Hepatocyte (in vitro differentiated cells): Measurements from ENCODE around the gene SVIL. TPM values are rescaled to one million over a fixed set of nuclear protein-coding genes. Genes with fewer than 3 reads are reported as not detected.

Experiments used
- DNase-seq: peaks from one replicate; pipeline ENCODE4 v3.0.0-alpha.2; 2016; ENCODE audit warnings: low spot score
- H2AFZ ChIP-seq: fragments of 200-600 bp; sonication (generic); 2 replicates; pipeline ENCODE4 v1.6.0; 2016; ENCODE audit warnings: antibody characterized with exemption, mild to moderate bottlenecking
- H3K27ac ChIP-seq: fragments of 200-600 bp; sonication (generic); 2 replicates; pipeline ENCODE4 v1.5.1; 2016; ENCODE audit warnings: mild to moderate bottlenecking
- H3K27me3 ChIP-seq: fragments of 200-600 bp; sonication (generic); 2 replicates; pipeline ENCODE4 v1.6.1; 2016
- H3K36me3 ChIP-seq: fragments of 200-600 bp; sonication (generic); replicated peaks from 2 replicates; pipeline ENCODE4 v1.5.1; 2016; ENCODE audit warnings: low read depth; ENCODE audit not compliant: insufficient read depth
- H3K4me1 ChIP-seq: fragments of 200-600 bp; sonication (generic); 2 replicates; pipeline ENCODE4 v1.5.1; 2016; ENCODE audit warnings: mild to moderate bottlenecking, moderate library complexity; ENCODE audit not compliant: insufficient read depth
- H3K4me2 ChIP-seq: fragments of 200-600 bp; sonication (generic); 2 replicates; pipeline ENCODE4 v1.6.0; 2016
- H3K4me3 ChIP-seq: fragments of 200-600 bp; sonication (generic); 2 replicates; pipeline ENCODE4 v1.5.1; 2016; ENCODE audit warnings: mild to moderate bottlenecking
- H3K79me2 ChIP-seq: fragments of 200-600 bp; sonication (generic); 2 replicates; pipeline ENCODE4 v1.6.0; 2017; ENCODE audit warnings: mild to moderate bottlenecking
- H3K9me2 ChIP-seq: fragments of 200-600 bp; sonication (generic); replicated peaks from 2 replicates; pipeline ENCODE4 v1.6.0; 2017; ENCODE audit warnings: mild to moderate bottlenecking; ENCODE audit not compliant: insufficient read depth
- H3K9me3 ChIP-seq: fragments of 200-600 bp; sonication (generic); 2 replicates; pipeline ENCODE4 v1.5.1; 2016; ENCODE audit warnings: low read depth, mild to moderate bottlenecking
- H4K20me1 ChIP-seq: fragments of 200-600 bp; sonication (generic); 2 replicates; pipeline ENCODE4 v1.6.0; 2016; ENCODE audit warnings: mild to moderate bottlenecking; ENCODE audit not compliant: insufficient read depth, poor library complexity, severe bottlenecking
- EZH2 ChIP-seq: fragments of 200-600 bp; sonication (generic); IDR thresholded peaks from 2 replicates; pipeline ENCODE4 v1.6.1; 2016; ENCODE audit warnings: antibody characterized with exemption, mild to moderate bottlenecking, borderline replicate concordance
- EZH2phosphoT487 ChIP-seq: fragments of 200-600 bp; sonication (generic); IDR thresholded peaks from one replicate; pipeline ENCODE4 v1.6.1; 2018; ENCODE audit warnings: antibody characterized with exemption, mild to moderate bottlenecking, low read depth, moderate library complexity; ENCODE audit not compliant: unreplicated experiment, severe bottlenecking
- WGBS: methylation state at CpG from one replicate; pipeline ENCODE4 v1.1.6; 2016; ENCODE audit warnings: low lambda C conversion rate; ENCODE audit errors: missing lambda C conversion rate; 5-methylcytosine and 5-hydroxymethylcytosine counted together
- polyA plus RNA-seq: library from polyadenylated mRNA; unstranded; fragments of >200 nt; fragmentation: Nextera tagmentation; extraction: Ambion mirVana; gene quantifications from 2 replicates; pipeline ENCODE4 v1.2.1, GENCODE V29; 2016
- total RNA-seq: library from RNA; depleted of rRNA; stranded (reverse); fragments of >200 nt; gene quantifications from 2 replicates; pipeline ENCODE4 v1.2.3, GENCODE V29; 2014
- TF ChIP-seq, protein P1 (sequence below): fragments of 200-600 bp; sonication (generic); IDR thresholded peaks from 2 replicates; pipeline ENCODE4 v1.5.1; 2016; ENCODE audit warnings: antibody characterized with exemption, mild to moderate bottlenecking; ENCODE audit not compliant: poor library complexity

The SVIL gene
- total and polyA plus RNA-seq, 2 experiments from 2014 or later: 24.3 to 36.5 TPM

GRCh38 chr10:29542723-29543122, 92.0 kb downstream of the SVIL start:
- peaks cover 5% of the 10 kb centered on the region for H3K36me3 ChIP-seq
- DNase-seq: no peak
- H3K9me3 ChIP-seq: no peaks in the 10 kb centered on the region
- H3K27me3 ChIP-seq: no peaks in the 10 kb centered on the region
- peaks cover 22% of the 10 kb centered on the region for H3K79me2 ChIP-seq
- H3K27ac ChIP-seq: no peak overlapping the region
- TF ChIP-seq, protein P1, sequence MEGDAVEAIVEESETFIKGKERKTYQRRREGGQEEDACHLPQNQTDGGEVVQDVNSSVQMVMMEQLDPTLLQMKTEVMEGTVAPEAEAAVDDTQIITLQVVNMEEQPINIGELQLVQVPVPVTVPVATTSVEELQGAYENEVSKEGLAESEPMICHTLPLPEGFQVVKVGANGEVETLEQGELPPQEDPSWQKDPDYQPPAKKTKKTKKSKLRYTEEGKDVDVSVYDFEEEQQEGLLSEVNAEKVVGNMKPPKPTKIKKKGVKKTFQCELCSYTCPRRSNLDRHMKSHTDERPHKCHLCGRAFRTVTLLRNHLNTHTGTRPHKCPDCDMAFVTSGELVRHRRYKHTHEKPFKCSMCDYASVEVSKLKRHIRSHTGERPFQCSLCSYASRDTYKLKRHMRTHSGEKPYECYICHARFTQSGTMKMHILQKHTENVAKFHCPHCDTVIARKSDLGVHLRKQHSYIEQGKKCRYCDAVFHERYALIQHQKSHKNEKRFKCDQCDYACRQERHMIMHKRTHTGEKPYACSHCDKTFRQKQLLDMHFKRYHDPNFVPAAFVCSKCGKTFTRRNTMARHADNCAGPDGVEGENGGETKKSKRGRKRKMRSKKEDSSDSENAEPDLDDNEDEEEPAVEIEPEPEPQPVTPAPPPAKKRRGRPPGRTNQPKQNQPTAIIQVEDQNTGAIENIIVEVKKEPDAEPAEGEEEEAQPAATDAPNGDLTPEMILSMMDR: no peak
- TF ChIP-seq EZH2 (no peak), EZH2phosphoT487 (no peak)
- H3K9me2 ChIP-seq: no peaks in the 10 kb centered on the region
- H4K20me1 ChIP-seq: peaks cover 4% of the 10 kb centered on the region
- H3K4me1 ChIP-seq: no peaks in the 10 kb centered on the region
- H3K4me3 ChIP-seq: no peak overlapping the region
- H3K4me2 ChIP-seq: no peak overlapping the region
- 88% methylated on average over 4 of the region's 4 CpGs for WGBS
- no peak overlapping the region for H2AFZ ChIP-seq

DNA sequence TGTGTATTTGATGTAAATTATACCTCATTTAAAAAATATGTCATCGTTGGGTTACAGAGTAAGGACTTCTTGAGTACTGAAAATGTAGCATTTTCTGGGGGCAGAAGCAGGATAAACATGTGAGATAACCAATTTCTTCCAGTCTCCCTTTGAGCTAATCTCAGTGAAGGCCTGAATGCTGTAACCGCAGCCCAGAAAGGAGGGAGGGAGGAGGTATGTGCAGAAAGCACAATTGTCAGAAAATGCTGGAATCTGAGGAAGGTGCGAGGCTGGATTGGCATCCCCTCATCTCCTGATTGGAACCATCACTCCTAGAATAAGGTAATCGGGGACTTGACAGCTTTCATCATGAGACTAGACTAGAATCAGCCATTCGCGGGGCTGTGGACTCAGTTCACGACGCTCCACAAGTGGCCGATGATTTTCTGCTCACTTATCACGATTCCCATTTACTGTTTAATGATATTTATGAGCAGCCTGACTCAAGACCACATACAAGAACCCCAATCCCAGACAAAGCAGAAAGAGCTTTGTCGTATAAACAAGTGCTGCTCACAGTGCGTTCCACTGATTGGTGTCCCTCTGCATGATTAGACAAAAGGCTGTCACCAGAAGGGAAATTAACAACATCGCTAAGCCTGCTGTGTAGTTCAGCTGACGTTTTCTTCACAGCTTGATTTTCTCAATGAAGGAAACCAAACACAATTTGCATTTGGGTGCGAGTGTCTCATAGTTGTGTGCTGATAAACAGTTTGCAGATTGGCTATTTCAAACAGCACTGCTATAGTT, 93.2 kb downstream of the SVIL start:
- Histone ChIP-seq H3K9me3 (no peaks in the 10 kb centered on the region), H3K4me3 (no peak overlapping the region), H3K79me2 (peaks cover 20% of the 10 kb centered on the region), H3K9me2 (no peaks in the 10 kb centered on the region), H3K4me1 (peaks cover under 1% of the 10 kb centered on the region), H3K4me2 (no peak overlapping the region), H3K27me3 (no peaks in the 10 kb centered on the region), H3K27ac (no peak overlapping the region), H3K36me3 (peaks cover 5% of the 10 kb centered on the region), H4K20me1 (peaks cover 4% of the 10 kb centered on the region), H2AFZ (no peak overlapping the region)
- DNase-seq: no peak
- WGBS: 83% methylated on average over 15 of the region's 15 CpGs
- no peak for TF ChIP-seq EZH2
- TF ChIP-seq, protein P1: no peak
- no peak for TF ChIP-seq EZH2phosphoT487

GRCh38 chr10:29540016-29540415, 94.8 kb downstream of the SVIL start:
- no peak overlapping the region for H3K4me3 ChIP-seq
- H3K9me2 ChIP-seq: no peaks in the 10 kb centered on the region
- no peak overlapping the region for H3K4me2 ChIP-seq
- H3K27me3 ChIP-seq: no peaks in the 10 kb centered on the region
- no peak overlapping the region for H3K27ac ChIP-seq
- peaks cover 14% of the 10 kb centered on the region for H3K4me1 ChIP-seq
- H3K36me3 ChIP-seq: peaks cover 5% of the 10 kb centered on the region
- H4K20me1 ChIP-seq: peaks cover 4% of the 10 kb centered on the region
- no peaks in the 10 kb centered on the region for H3K9me3 ChIP-seq
- H3K79me2 ChIP-seq: peaks cover 19% of the 10 kb centered on the region
- no peak overlapping the region for H2AFZ ChIP-seq
- 96% methylated on average over 10 of the region's 10 CpGs for WGBS
- TF ChIP-seq, protein P1: no peak
- DNase-seq: no peak
